Liver (tissue), 9 donors: ENCODE measurements around the gene ZDHHC18. TPM values are rescaled to one million over a fixed set of nuclear protein-coding genes. Genes with fewer than 3 reads are reported as not detected.

Source experiments
- DNase-seq: peaks from one replicate; pipeline ENCODE4 v3.0.0-alpha.2; 2017; ENCODE audit warnings: low spot score
- H3K27ac ChIP-seq, 2 donors: one replicate each; pipeline ENCODE4 v1.7.0; 2013; ENCODE audit warnings: inconsistent platforms in 2 of 2, low read length in 2 of 2, control low read depth in 1 of 2, low read depth in 1 of 2, mild to moderate bottlenecking in 1 of 2
- H3K27me3 ChIP-seq, 4 donors: one replicate each; pipeline versions ENCODE4 v1.6.1 to v1.7.0; 2013; ENCODE audit warnings: low read length in 3 of 4, inconsistent platforms in 1 of 4, mild to moderate bottlenecking in 1 of 4, moderate library complexity in 1 of 4; ENCODE audit not compliant: control insufficient read depth in 4 of 4, insufficient read depth in 4 of 4
- H3K36me3 ChIP-seq, 4 donors: one replicate each; pipeline versions ENCODE4 v1.6.1 to v1.7.0; 2013; ENCODE audit warnings: low read length in 3 of 4, mild to moderate bottlenecking in 3 of 4, low read depth in 1 of 4, moderate library complexity in 1 of 4; ENCODE audit not compliant: control insufficient read depth in 4 of 4, insufficient read depth in 3 of 4
- H3K4me1 ChIP-seq, 4 donors: one replicate each; pipeline versions ENCODE4 v1.6.1 to v1.7.0; 2013; ENCODE audit warnings: low read length in 3 of 4, mild to moderate bottlenecking in 3 of 4, moderate library complexity in 1 of 4; ENCODE audit not compliant: control insufficient read depth in 4 of 4, insufficient read depth in 4 of 4
- H3K4me3 ChIP-seq, 3 donors: one replicate each; pipeline versions ENCODE4 v1.6.1 to v1.7.0; 2013; ENCODE audit warnings: low read length in 3 of 3, control low read depth in 1 of 3, low read depth in 1 of 3, mild to moderate bottlenecking in 1 of 3
- H3K9ac ChIP-seq, 2 donors: one replicate each; pipeline ENCODE4 v1.7.0; 2013; ENCODE audit warnings: low read length in 2 of 2, mild to moderate bottlenecking in 2 of 2, moderate library complexity in 2 of 2, control low read depth in 1 of 2, low read depth in 1 of 2
- H3K9me3 ChIP-seq, 4 donors: one replicate each; pipeline versions ENCODE4 v1.6.1 to v1.7.0; 2013; ENCODE audit warnings: low read length in 3 of 4; ENCODE audit not compliant: control insufficient read depth in 4 of 4
- CTCF ChIP-seq: fragments of 150-350 bp; IDR thresholded peaks from 2 replicates; pipeline ENCODE4 v1.5.1; 2017; ENCODE audit warnings: improper control_type of control experiment, low read depth, low read length; ENCODE audit not compliant: missing input control
- EGR1 ChIP-seq, 2 donors: IDR thresholded peaks; 2 replicates each; pipeline ENCODE4 v1.6.1; 2016 to 2018; ENCODE audit warnings: antibody characterized with exemption in 2 of 2, low read depth in 2 of 2
- FOXA1 ChIP-seq: IDR thresholded peaks from 2 replicates; pipeline ENCODE4 v1.6.1; 2016; ENCODE audit warnings: antibody characterized with exemption
- FOXA2 ChIP-seq: IDR thresholded peaks from 2 replicates; pipeline ENCODE4 v1.6.1; 2016; ENCODE audit warnings: antibody characterized with exemption
- GABPA ChIP-seq, 2 donors: IDR thresholded peaks in 1 of 2; conservative IDR thresholded peaks in 1 of 2; 2 replicates each; pipeline ENCODE4 v1.6.1; 2016; ENCODE audit warnings: antibody characterized with exemption in 2 of 2, mild to moderate bottlenecking in 1 of 2, moderate library complexity in 1 of 2
- HNF4A ChIP-seq, 2 donors: conservative IDR thresholded peaks; 2 replicates each; pipeline ENCODE4 v1.6.1; 2016; ENCODE audit warnings: antibody characterized with exemption in 2 of 2, mild to moderate bottlenecking in 2 of 2
- HNF4G ChIP-seq: IDR thresholded peaks from 2 replicates; pipeline ENCODE4 v1.6.1; 2016; ENCODE audit warnings: antibody characterized with exemption
- JUND ChIP-seq, 2 donors: IDR thresholded peaks; 2 replicates each; pipeline ENCODE4 v1.6.1; 2016; ENCODE audit warnings: antibody characterized with exemption in 2 of 2
- MAX ChIP-seq: IDR thresholded peaks from 2 replicates; pipeline ENCODE4 v1.6.1; 2016; ENCODE audit warnings: antibody characterized with exemption
- NR2F2 ChIP-seq: IDR thresholded peaks from 2 replicates; pipeline ENCODE4 v1.6.1; 2016; ENCODE audit warnings: antibody characterized with exemption
- RAD21 ChIP-seq, 2 donors: IDR thresholded peaks; 2 replicates each; pipeline ENCODE4 v1.6.1; 2016; ENCODE audit warnings: antibody characterized with exemption in 2 of 2, mild to moderate bottlenecking in 2 of 2
- REST ChIP-seq: IDR thresholded peaks from 2 replicates; pipeline ENCODE4 v1.6.1; 2016; ENCODE audit warnings: antibody characterized with exemption, mild to moderate bottlenecking
- RXRA ChIP-seq, 2 donors: IDR thresholded peaks; 2 replicates each; pipeline ENCODE4 v1.6.1; 2017 to 2018; ENCODE audit warnings: antibody characterized with exemption in 2 of 2, mild to moderate bottlenecking in 1 of 2
- SP1 ChIP-seq: IDR thresholded peaks from 2 replicates; pipeline ENCODE4 v1.6.1; 2018; ENCODE audit warnings: antibody characterized with exemption, mild to moderate bottlenecking
- TAF1 ChIP-seq: conservative IDR thresholded peaks from 2 replicates; pipeline ENCODE4 v1.6.1; 2016; ENCODE audit warnings: antibody characterized with exemption, mild to moderate bottlenecking
- YY1 ChIP-seq: IDR thresholded peaks from 2 replicates; pipeline ENCODE4 v1.6.1; 2016; ENCODE audit warnings: antibody characterized with exemption, mild to moderate bottlenecking
- WGBS: extraction: QIAGEN DNeasy Blood & Tissue Kit; methylation state at CpG from one replicate; pipeline ENCODE4 v1.1.7; 2013; 5-methylcytosine and 5-hydroxymethylcytosine counted together
- polyA plus RNA-seq, 2 donors: library from polyadenylated mRNA; stranded (reverse) in 1 of 2; unstranded in 1 of 2; fragments of 200-250 nt in 1 of 2; fragments of >200 nt in 1 of 2; fragmentation: Nextera tagmentation in 1 of 2; extraction: Ambion mirVana in 1 of 2; gene quantifications; one replicate each; pipeline versions ENCODE4 v1.2.1 to v1.2.3, GENCODE V29; 2013 to 2015
- total RNA-seq, 2 donors: library from RNA; depleted of rRNA; stranded (reverse); fragments of >200 nt; gene quantifications; one replicate each; pipeline ENCODE4 v1.2.3, GENCODE V29; 2014
- TF ChIP-seq, protein P1 (sequence below): IDR thresholded peaks from 2 replicates; pipeline ENCODE4 v1.6.1; 2016; ENCODE audit warnings: antibody characterized with exemption
- TF ChIP-seq, protein P2 (sequence below): IDR thresholded peaks from 2 replicates; pipeline ENCODE4 v1.6.1; 2016; ENCODE audit warnings: antibody characterized with exemption
- donor health status: healthy.
- donor health status: healthy.
- donor health status: healthy.
- donor health status: healthy.
- donor health status: healthy.

The ZDHHC18 gene
- total RNA-seq (1 to 10 TPM; 7.6 to 8.3 TPM), polyA plus RNA-seq (1 to 10 TPM; 2.6 to 9.2 TPM)

DNA sequence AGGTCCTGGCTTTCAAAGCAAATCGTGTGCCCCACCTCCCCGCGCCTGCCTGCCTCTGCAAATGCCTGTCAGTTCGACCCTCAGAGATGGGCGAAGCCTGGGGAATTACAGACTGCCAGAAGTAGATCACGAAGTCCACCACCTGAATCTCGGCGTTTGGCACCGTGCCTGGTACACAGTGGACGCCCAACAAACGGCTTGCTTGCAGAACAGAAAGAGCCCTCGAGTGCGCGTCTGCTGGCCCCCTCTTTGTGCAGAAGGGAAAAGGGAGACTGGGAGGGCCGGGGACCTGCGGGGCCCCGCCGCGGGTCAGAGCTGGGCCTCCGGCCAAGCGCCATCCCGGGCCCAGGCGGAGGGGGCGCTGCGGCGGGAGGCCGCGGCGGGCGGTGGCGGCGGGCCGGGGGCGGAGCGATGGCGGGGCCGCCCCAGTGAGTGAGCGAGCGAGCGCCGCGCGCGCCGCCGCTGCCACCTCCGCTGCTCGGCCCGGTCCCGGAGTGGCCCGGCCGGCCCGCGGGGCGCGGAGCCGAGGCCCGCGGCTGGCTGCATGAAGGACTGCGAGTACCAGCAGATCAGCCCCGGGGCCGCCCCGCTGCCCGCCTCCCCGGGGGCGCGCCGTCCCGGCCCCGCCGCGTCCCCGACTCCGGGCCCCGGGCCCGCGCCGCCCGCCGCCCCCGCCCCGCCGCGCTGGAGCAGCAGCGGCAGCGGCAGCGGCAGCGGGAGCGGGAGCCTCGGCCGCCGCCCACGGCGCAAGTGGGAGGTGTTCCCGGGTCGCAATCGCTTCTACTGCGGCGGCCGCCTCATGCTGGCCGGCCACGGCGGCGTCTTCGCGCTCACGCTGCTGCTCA, at the start of gene ZDHHC18:
ZDHHC18 (plus strand) TSS at position 428 of the 845 bp plus-strand sequence; CDS start at position 545, 117 bp downstream.
- H3K4me1 ChIP-seq = peaks cover 15 to 50% (median 39%) of the 10 kb centered on the region in 4 donors
- peak within 1 kb of the TSS; percentile 52 to 64 for H3K27ac ChIP-seq
- peak within 1 kb of the TSS; percentile 56 to 87 (median 67) for H3K4me3 ChIP-seq
- WGBS = under 1% methylated on average over 107 of the region's 107 CpGs
- peak within 1 kb of the TSS; percentile 46 to 69 for H3K9ac ChIP-seq
- H3K27me3 ChIP-seq = no peaks in the 10 kb centered on the region
- H3K36me3 ChIP-seq = peaks cover 0 to 3% (median 0%) of the 10 kb centered on the region in 4 donors
- DNase-seq = peak; percentile 75
- H3K9me3 ChIP-seq = no peaks in the 10 kb centered on the region
- TF ChIP-seq FOXA1 = no peak
- TF ChIP-seq CTCF = peak; percentile 61
- no peak for TF ChIP-seq FOXA2

DNA sequence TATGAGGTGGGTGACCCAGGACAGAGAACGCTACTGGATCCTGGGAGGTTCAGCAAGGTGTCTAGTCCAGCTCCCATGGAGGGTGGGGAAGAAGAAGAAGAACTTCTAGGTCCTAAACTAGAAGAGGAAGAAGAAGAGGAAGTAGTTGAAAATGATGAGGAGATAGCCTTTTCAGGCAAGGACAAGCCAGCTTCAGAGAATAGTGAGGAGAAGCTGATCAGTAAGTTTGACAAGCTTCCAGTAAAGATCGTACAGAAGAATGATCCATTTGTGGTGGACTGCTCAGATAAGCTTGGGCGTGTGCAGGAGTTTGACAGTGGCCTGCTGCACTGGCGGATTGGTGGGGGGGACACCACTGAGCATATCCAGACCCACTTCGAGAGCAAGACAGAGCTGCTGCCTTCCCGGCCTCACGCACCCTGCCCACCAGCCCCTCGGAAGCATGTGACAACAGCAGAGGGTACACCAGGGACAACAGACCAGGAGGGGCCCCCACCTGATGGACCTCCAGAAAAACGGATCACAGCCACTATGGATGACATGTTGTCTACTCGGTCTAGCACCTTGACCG, 47.3 kb upstream of the ZDHHC18 start:
- Histone ChIP-seq H3K27ac (no peak overlapping the region), H3K4me1 (peaks cover 8 to 51% (median 38%) of the 10 kb centered on the region in 4 donors), H3K36me3 (peaks cover 15 to 48% (median 35%) of the 10 kb centered on the region in 4 donors), H3K9me3 (no peaks in the 10 kb centered on the region), H3K9ac (no peak overlapping the region), H3K4me3 (no peak overlapping the region), H3K27me3 (no peaks in the 10 kb centered on the region)
- TF ChIP-seq FOXA2 (no peak), HNF4A (conservative IDR thresholded peaks at IDR 0.05) (no peak), NR2F2 (no peak), GABPA (IDR thresholded peaks at IDR 0.05 in 1 of 2, conservative IDR thresholded peaks at IDR 0.05 in 1 of 2) (no peak), TAF1 (no peak), RXRA (IDR thresholded peaks at IDR 0.05) (no peak), RAD21 (IDR thresholded peaks at IDR 0.05) (no peak), JUND (IDR thresholded peaks at IDR 0.05) (no peak), EGR1 (IDR thresholded peaks at IDR 0.05; ENCODE audit: low read depth in 2 of 2) (no peak), MAX (no peak), YY1 (no peak), CTCF (no peak), SP1 (no peak), FOXA1 (no peak), HNF4G (no peak), REST (no peak)
- TF ChIP-seq, protein P1, sequence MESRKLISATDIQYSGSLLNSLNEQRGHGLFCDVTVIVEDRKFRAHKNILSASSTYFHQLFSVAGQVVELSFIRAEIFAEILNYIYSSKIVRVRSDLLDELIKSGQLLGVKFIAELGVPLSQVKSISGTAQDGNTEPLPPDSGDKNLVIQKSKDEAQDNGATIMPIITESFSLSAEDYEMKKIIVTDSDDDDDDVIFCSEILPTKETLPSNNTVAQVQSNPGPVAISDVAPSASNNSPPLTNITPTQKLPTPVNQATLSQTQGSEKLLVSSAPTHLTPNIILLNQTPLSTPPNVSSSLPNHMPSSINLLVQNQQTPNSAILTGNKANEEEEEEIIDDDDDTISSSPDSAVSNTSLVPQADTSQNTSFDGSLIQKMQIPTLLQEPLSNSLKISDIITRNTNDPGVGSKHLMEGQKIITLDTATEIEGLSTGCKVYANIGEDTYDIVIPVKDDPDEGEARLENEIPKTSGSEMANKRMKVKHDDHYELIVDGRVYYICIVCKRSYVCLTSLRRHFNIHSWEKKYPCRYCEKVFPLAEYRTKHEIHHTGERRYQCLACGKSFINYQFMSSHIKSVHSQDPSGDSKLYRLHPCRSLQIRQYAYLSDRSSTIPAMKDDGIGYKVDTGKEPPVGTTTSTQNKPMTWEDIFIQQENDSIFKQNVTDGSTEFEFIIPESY = no peak
- TF ChIP-seq, protein P2, sequence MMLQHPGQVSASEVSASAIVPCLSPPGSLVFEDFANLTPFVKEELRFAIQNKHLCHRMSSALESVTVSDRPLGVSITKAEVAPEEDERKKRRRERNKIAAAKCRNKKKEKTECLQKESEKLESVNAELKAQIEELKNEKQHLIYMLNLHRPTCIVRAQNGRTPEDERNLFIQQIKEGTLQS = no peak
- WGBS = 88% methylated on average over 11 of the region's 11 CpGs
- no peak for DNase-seq
